ENCODE data around the gene PDXDC1. TPM values are rescaled to one million over a fixed set of nuclear protein-coding genes. Genes with fewer than 3 reads are reported as not detected.
"Not testable (repeated sequence)": the region's sequence is repeated elsewhere in the genome, so short reads cannot be mapped to it uniquely, and the experiment has no call there.

Gene PDXDC1
- polyA plus RNA-seq, 3 donors, result 107 to 150 (median 108) TPM

- not testable (repeated sequence) for DNase-seq
Measured at GRCh38 chr16:15127641-15128425, 153.0 kb downstream of the PDXDC1 start.

GRCh38 chr16:15130256-15130932 is 155.6 kb downstream of the PDXDC1 start:
- DNase-seq, result not testable (repeated sequence)

- DNase-seq, result not testable (repeated sequence)
Measured at GRCh38 chr16:15130943-15131700, 156.3 kb downstream of the PDXDC1 start.

- DNase-seq, result not testable (repeated sequence)
Measured at GRCh38 chr16:15132719-15133428, 158.0 kb downstream of the PDXDC1 start.

- not testable (repeated sequence) for DNase-seq
Measured at GRCh38 chr16:15133554-15133953, 158.7 kb downstream of the PDXDC1 start.

- DNase-seq, result not testable (repeated sequence)
Measured at GRCh38 chr16:15134752-15135482, 160.1 kb downstream of the PDXDC1 start.

GRCh38 chr16:15135483-15136360 is 160.9 kb downstream of the PDXDC1 start:
- not testable (repeated sequence) for DNase-seq

GRCh38 chr16:15137514-15137913 is 162.7 kb downstream of the PDXDC1 start:
- DNase-seq, result not testable (repeated sequence)

- not testable (repeated sequence) for DNase-seq
Measured at GRCh38 chr16:15140444-15141365, 165.9 kb downstream of the PDXDC1 start.

GRCh38 chr16:15141586-15141985 is 166.8 kb downstream of the PDXDC1 start:
- DNase-seq, result no peak

- not testable (repeated sequence) for DNase-seq
Measured at GRCh38 chr16:15142107-15142890, 167.5 kb downstream of the PDXDC1 start.

- DNase-seq, result not testable (repeated sequence)
Measured at GRCh38 chr16:15142891-15143600, 168.2 kb downstream of the PDXDC1 start.

- DNase-seq, result not testable (repeated sequence)
Measured at GRCh38 chr16:15143601-15144091, 168.8 kb downstream of the PDXDC1 start.

GRCh38 chr16:15144092-15144631 is 169.3 kb downstream of the PDXDC1 start:
- not testable (repeated sequence) for DNase-seq

GRCh38 chr16:15144781-15145417 is 170.1 kb downstream of the PDXDC1 start:
- DNase-seq, result not testable (repeated sequence)

Data from renal pelvis (tissue), 4 donors.